Measurements from ENCODE around the gene CHMP1A.
A peak's percentile ranks its signal among the peaks of the same experiment; 100 is the strongest.
"Not testable (repeated sequence)": the region's sequence is repeated elsewhere in the genome, so short reads cannot be mapped to it uniquely, and the experiment has no call there.

CHMP1A gene

GRCh38 chr16:89685916-89686315 lies 28.4 kb upstream of the CHMP1A start:
- Histone ChIP-seq H3K36me3 (replicated peaks; ENCODE audit: low read depth, low read length) (peaks cover 30% of the 10 kb centered on the region), H3K4me2 (ENCODE audit: low read length) (peak overlapping the region; percentile 70; the same call in 1 of the 2 replicates), H3K4me1 (ENCODE audit: low read length) (peaks cover 8% of the 10 kb centered on the region), H4K20me1 (ENCODE audit: insufficient read depth, low read length) (no peaks in the 10 kb centered on the region), H3K27me3 (ENCODE audit: low read depth, low read length) (no peaks in the 10 kb centered on the region), H3K27ac (ENCODE audit: low read length) (no peak overlapping the region), H2AFZ (ENCODE audit: low read depth, low read length) (no peak overlapping the region), H3K79me2 (ENCODE audit: low read length) (peaks cover 18% of the 10 kb centered on the region), H3K9me3 (ENCODE audit: insufficient read depth, low read length) (peaks cover 6% of the 10 kb centered on the region), H3K4me3 (ENCODE audit: low read length) (peak overlapping the region; percentile 91; the same call in 1 of the 2 replicates), H3K9ac (ENCODE audit: low read length) (no peak overlapping the region)
- no peak for TF ChIP-seq EZH2phosphoT487 (IDR thresholded peaks at IDR 0.05; ENCODE audit: low read depth)
- TF ChIP-seq, protein P1, sequence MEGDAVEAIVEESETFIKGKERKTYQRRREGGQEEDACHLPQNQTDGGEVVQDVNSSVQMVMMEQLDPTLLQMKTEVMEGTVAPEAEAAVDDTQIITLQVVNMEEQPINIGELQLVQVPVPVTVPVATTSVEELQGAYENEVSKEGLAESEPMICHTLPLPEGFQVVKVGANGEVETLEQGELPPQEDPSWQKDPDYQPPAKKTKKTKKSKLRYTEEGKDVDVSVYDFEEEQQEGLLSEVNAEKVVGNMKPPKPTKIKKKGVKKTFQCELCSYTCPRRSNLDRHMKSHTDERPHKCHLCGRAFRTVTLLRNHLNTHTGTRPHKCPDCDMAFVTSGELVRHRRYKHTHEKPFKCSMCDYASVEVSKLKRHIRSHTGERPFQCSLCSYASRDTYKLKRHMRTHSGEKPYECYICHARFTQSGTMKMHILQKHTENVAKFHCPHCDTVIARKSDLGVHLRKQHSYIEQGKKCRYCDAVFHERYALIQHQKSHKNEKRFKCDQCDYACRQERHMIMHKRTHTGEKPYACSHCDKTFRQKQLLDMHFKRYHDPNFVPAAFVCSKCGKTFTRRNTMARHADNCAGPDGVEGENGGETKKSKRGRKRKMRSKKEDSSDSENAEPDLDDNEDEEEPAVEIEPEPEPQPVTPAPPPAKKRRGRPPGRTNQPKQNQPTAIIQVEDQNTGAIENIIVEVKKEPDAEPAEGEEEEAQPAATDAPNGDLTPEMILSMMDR (IDR thresholded peaks at IDR 0.05; ENCODE audit: low read depth, low read length) = no peak

- peaks cover 12% of the 10 kb centered on the region for H3K36me3 ChIP-seq (replicated peaks; ENCODE audit: low read depth, low read length)
- no peaks in the 10 kb centered on the region for H3K4me1 ChIP-seq (ENCODE audit: low read length)
- H3K4me3 ChIP-seq (ENCODE audit: low read length) = no peak overlapping the region
- H2AFZ ChIP-seq (ENCODE audit: low read depth, low read length) = no peak overlapping the region
- H4K20me1 ChIP-seq (ENCODE audit: insufficient read depth, low read length) = no peaks in the 10 kb centered on the region
- no peak overlapping the region for H3K4me2 ChIP-seq (ENCODE audit: low read length)
- no peak for TF ChIP-seq EZH2phosphoT487 (IDR thresholded peaks at IDR 0.05; ENCODE audit: low read depth)
- TF ChIP-seq, protein P1 (IDR thresholded peaks at IDR 0.05; ENCODE audit: low read depth, low read length) = no peak
- H3K9me3 ChIP-seq (ENCODE audit: insufficient read depth, low read length) = peaks cover 3% of the 10 kb centered on the region; the same call in 1 of the 2 replicates
- no peaks in the 10 kb centered on the region for H3K27me3 ChIP-seq (ENCODE audit: low read depth, low read length)
- no peaks in the 10 kb centered on the region for H3K79me2 ChIP-seq (ENCODE audit: low read length)
- no peak overlapping the region for H3K27ac ChIP-seq (ENCODE audit: low read length)
- no peak overlapping the region for H3K9ac ChIP-seq (ENCODE audit: low read length)
These were observed 20.8 kb upstream of the CHMP1A start for GRCh38 chr16:89678258-89678657.

DNA sequence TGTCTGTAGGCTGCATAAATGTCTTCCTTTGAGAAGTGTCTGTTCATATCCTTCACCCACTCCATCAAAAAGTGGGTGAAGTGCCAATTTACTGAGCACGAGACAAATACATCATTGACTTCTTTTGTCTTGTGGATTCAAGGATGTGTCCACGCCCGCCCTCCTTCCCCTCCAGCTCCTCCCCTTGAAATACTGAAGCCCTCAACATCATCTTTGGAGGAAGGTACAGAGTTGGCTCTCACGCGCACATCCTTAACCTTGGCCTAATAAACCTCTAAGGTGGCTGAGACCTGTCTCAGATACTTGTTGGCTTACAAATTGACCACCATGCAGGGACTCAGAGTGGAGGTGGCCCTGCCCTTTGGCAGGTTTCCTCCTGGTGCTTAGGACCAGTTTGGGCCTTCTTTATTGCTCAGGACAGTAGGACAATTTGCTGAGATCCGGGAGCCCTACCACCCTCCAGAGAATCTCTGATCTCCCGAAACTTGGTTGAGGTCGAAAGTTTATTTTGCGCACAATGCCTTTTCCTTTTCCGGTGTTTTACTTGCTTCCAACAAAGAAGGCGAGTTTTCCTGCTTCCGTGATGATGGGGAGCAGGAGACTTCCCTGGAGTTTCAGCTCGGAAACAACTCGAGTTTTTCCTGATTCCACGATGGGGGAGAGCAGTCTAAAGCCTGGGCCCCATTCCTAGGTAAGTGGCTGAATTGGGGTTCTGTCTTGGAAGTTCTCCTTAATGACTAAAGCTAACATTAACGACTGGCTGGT lies 14.9 kb upstream of the CHMP1A start:
- Histone ChIP-seq H2AFZ (ENCODE audit: low read depth, low read length) (no peak overlapping the region), H4K20me1 (ENCODE audit: insufficient read depth, low read length) (no peaks in the 10 kb centered on the region), H3K4me1 (ENCODE audit: low read length) (no peaks in the 10 kb centered on the region), H3K27ac (ENCODE audit: low read length) (no peak overlapping the region), H3K4me2 (ENCODE audit: low read length) (no peak overlapping the region), H3K27me3 (ENCODE audit: low read depth, low read length) (no peaks in the 10 kb centered on the region), H3K9me3 (ENCODE audit: insufficient read depth, low read length) (no peaks in the 10 kb centered on the region), H3K36me3 (replicated peaks; ENCODE audit: low read depth, low read length) (peaks cover 6% of the 10 kb centered on the region), H3K9ac (ENCODE audit: low read length) (no peak overlapping the region), H3K4me3 (ENCODE audit: low read length) (no peak overlapping the region), H3K79me2 (ENCODE audit: low read length) (no peaks in the 10 kb centered on the region)
- TF ChIP-seq, protein P1 (IDR thresholded peaks at IDR 0.05; ENCODE audit: low read depth, low read length) = no peak
- no peak for TF ChIP-seq EZH2phosphoT487 (IDR thresholded peaks at IDR 0.05; ENCODE audit: low read depth)

GRCh38 chr16:89671565-89671964 lies 14.1 kb upstream of the CHMP1A start:
- not testable (repeated sequence) for H2AFZ ChIP-seq (ENCODE audit: low read depth, low read length); H3K4me2 ChIP-seq (ENCODE audit: low read length); H3K27me3 ChIP-seq (ENCODE audit: low read depth, low read length); H3K27ac ChIP-seq (ENCODE audit: low read length); H3K9me3 ChIP-seq (ENCODE audit: insufficient read depth, low read length); H3K4me3 ChIP-seq (ENCODE audit: low read length); H3K79me2 ChIP-seq (ENCODE audit: low read length); H3K4me1 ChIP-seq (ENCODE audit: low read length); H3K36me3 ChIP-seq (replicated peaks; ENCODE audit: low read depth, low read length); H4K20me1 ChIP-seq (ENCODE audit: insufficient read depth, low read length); H3K9ac ChIP-seq (ENCODE audit: low read length)
